D721Med (cell line): Measurements from ENCODE around the gene WIF1.

ENCODE experiments used
- DNase-seq: peaks from one replicate; pipeline ENCODE4 v3.0.0; 2011; ENCODE audit warnings: low spot score; ENCODE audit not compliant: insufficient read length
- FAIRE-seq: peaks from 2 replicates; lab custom pipeline; 2011; peaks lifted over from hg19 to GRCh38; lab: Jason Lieb, UNC
- TF ChIP-seq, protein P1 (sequence below): IDR thresholded peaks from 2 replicates; pipeline ENCODE4 v1.5.1; 2012; ENCODE audit warnings: mild to moderate bottlenecking, control low read depth; ENCODE audit not compliant: insufficient read depth; ENCODE audit errors: missing control alignments

Gene WIF1

DNA sequence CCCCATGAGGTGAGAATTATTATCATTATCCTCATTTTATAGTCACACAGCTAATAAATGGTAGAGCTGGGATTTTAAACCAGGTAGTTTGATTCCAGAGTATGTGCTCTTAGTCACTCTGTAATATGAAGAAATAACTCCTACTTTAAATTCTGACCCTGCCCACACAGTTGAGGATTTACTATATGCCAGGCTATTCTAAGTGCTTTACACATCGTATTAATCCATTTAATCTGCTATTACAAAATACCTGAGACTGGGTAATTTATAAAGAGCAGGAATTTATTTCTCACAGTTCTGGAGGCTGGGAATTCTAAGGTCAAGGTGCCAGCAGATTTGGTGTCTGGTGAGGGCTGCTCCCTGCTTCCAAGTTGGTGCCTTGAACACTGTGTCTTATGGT, 19.6 kb upstream of the WIF1 start:
- FAIRE-seq (no peak), DNase-seq (no peak)
- TF ChIP-seq, protein P1, sequence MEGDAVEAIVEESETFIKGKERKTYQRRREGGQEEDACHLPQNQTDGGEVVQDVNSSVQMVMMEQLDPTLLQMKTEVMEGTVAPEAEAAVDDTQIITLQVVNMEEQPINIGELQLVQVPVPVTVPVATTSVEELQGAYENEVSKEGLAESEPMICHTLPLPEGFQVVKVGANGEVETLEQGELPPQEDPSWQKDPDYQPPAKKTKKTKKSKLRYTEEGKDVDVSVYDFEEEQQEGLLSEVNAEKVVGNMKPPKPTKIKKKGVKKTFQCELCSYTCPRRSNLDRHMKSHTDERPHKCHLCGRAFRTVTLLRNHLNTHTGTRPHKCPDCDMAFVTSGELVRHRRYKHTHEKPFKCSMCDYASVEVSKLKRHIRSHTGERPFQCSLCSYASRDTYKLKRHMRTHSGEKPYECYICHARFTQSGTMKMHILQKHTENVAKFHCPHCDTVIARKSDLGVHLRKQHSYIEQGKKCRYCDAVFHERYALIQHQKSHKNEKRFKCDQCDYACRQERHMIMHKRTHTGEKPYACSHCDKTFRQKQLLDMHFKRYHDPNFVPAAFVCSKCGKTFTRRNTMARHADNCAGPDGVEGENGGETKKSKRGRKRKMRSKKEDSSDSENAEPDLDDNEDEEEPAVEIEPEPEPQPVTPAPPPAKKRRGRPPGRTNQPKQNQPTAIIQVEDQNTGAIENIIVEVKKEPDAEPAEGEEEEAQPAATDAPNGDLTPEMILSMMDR = no peak

- FAIRE-seq = no peak
- no peak for DNase-seq
- TF ChIP-seq, protein P1 = no peak
These were observed 18.3 kb upstream of the WIF1 start for GRCh38 chr12:65139389-65139788.

DNA sequence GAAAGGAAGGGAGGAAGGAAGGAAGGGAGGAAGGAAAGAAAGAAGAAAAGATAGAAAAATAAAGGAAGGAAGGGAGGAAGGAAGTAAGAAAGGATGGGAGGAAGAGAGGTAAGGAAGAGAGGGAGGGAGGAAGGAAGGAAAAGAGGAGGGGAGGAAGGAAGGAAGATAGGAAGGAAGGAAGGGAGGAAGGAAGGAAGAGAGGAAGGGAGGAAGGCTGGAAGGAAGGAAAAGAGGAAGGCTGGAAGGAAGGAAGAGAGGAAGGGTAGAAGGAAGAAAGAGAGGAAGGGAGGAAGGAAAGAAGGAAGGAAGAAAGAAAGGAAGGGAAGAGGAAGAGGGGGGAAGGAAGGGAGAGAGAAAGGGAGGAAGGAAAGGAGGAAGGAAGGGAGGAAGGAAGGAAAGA, 12.8 kb upstream of the WIF1 start:
- DNase-seq = no peak
- no peak for FAIRE-seq
- TF ChIP-seq, protein P1 = no peak

- FAIRE-seq = no peak
- TF ChIP-seq, protein P1 = no peak
- no peak for DNase-seq
These were observed 5.4 kb upstream of the WIF1 start for GRCh38 chr12:65126482-65126881.

GRCh38 chr12:65125975-65126374, 4.9 kb upstream of the WIF1 start:
- TF ChIP-seq, protein P1 = no peak
- no peak for FAIRE-seq
- no peak for DNase-seq

DNA sequence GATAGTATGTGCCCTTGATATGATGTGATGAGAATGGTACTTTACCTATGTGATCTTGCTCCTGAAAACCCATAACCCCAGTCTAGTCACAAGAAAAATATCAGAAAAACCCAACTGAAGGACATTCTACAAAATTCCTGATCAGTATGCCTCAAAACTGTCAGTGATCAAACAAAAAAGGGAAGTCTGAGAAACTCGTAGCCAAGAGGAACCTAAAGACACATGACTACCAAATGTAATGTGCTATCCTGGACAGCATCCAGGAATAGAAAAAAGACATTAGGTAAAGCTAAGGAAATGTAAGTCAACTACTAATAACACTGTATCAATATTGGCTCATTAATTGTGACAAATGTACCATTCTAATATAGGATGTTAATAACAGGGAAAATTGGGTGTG, 4.1 kb upstream of the WIF1 start:
- DNase-seq (no peak), FAIRE-seq (no peak)

GRCh38 chr12:65123435-65124063, 2.4 kb upstream of the WIF1 start:
- TF ChIP-seq, protein P1 = peak; percentile 66
- peak; percentile 11 for FAIRE-seq
- no peak for DNase-seq

More for the DNA sequence above, 4.1 kb upstream of the WIF1 start:
- TF ChIP-seq, protein P1 = no peak
